SKM-1 (cell line): ENCODE measurements around the gene CTSC.
"Not testable (repeated sequence)": the region's sequence is repeated elsewhere in the genome, so short reads cannot be mapped to it uniquely, and the experiment has no call there.

Source experiments
- DNase-seq: peaks from one replicate; lab custom pipeline; 2025; ENCODE audit not compliant: unreplicated experiment; lab: John Stamatoyannopoulos, UW

CTSC gene

GRCh38 chr11:88353386-88353785, 15.8 kb upstream of the CTSC start:
- no peak for DNase-seq

- no peak for DNase-seq
These were observed 14.6 kb upstream of the CTSC start for GRCh38 chr11:88352139-88352538.

- no peak for DNase-seq
These were observed 11.3 kb upstream of the CTSC start for GRCh38 chr11:88348870-88349269.

GRCh38 chr11:88345949-88346348, 8.4 kb upstream of the CTSC start:
- no peak for DNase-seq

GRCh38 chr11:88345408-88345807, 7.9 kb upstream of the CTSC start:
- no peak for DNase-seq

GRCh38 chr11:88344869-88345268, 7.3 kb upstream of the CTSC start:
- DNase-seq: no peak

GRCh38 chr11:88341522-88342251, 4.2 kb upstream of the CTSC start:
- DNase-seq: no peak

GRCh38 chr11:88340366-88340935, 2.9 kb upstream of the CTSC start:
- DNase-seq: no peak

GRCh38 chr11:88337987-88338668, 592 bp upstream of the CTSC start:
- DNase-seq: peak; percentile 94

- DNase-seq: no peak
These were observed 2.3 kb downstream of the CTSC start for GRCh38 chr11:88335284-88335683.

- DNase-seq: no peak
These were observed 3.7 kb downstream of the CTSC start for GRCh38 chr11:88333862-88334261.

GRCh38 chr11:88332851-88333250, 4.7 kb downstream of the CTSC start:
- DNase-seq: no peak

GRCh38 chr11:88330826-88331428, 6.6 kb downstream of the CTSC start:
- no peak for DNase-seq

- no peak for DNase-seq
These were observed 7.8 kb downstream of the CTSC start for GRCh38 chr11:88329563-88330250.

- no peak for DNase-seq
These were observed 9.9 kb downstream of the CTSC start for GRCh38 chr11:88327462-88328143.

- DNase-seq: no peak
These were observed 10.5 kb downstream of the CTSC start for GRCh38 chr11:88327061-88327460.

- no peak for DNase-seq
These were observed 11.4 kb downstream of the CTSC start for GRCh38 chr11:88326099-88326498.

- DNase-seq: no peak
These were observed 12.8 kb downstream of the CTSC start for GRCh38 chr11:88324562-88325345.

GRCh38 chr11:88322881-88323280, 14.7 kb downstream of the CTSC start:
- not testable (repeated sequence) for DNase-seq

- DNase-seq: not testable (repeated sequence)
These were observed 16.1 kb downstream of the CTSC start for GRCh38 chr11:88321412-88321811.
